Suppressor macrophage (primary cell): ENCODE measurements around the gene DOCK7.
"Not testable (repeated sequence)": the region's sequence is repeated elsewhere in the genome, so short reads cannot be mapped to it uniquely, and the experiment has no call there.

Experiments used
- DNase-seq, 4 experiments: peaks; one replicate each; pipeline ENCODE4 v3.0.0-alpha.2; 2020 to 2022

Gene DOCK7

GRCh38 chr1:62528015-62528414 lies 160.2 kb downstream of the DOCK7 start:
- DNase-seq: peak in 3 of 4 experiments; percentile 30 to 45 (median 36)

- not testable (repeated sequence) for DNase-seq
Observed at GRCh38 chr1:62527346-62527745, 160.8 kb downstream of the DOCK7 start.

- DNase-seq: no peak
Observed at GRCh38 chr1:62523860-62524259, 164.3 kb downstream of the DOCK7 start.

DNA sequence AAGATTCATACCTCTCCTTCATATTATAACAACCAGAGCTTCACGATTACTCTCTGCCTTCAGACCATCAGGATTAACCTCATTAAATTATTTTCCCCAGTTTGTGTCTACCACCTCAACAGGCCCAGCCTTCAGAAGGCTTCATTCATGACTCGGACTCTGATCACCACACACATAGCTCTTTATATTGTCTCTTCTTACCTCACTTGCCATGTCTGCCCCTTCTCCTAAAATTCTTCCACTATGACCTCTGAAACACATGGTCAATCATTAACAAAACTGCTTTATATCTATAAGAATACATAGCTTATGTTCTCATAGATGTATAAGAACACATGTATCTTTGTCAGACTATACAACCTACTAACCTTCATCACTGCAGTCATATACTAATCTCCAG lies 171.6 kb downstream of the DOCK7 start:
- DNase-seq: no peak

DNA sequence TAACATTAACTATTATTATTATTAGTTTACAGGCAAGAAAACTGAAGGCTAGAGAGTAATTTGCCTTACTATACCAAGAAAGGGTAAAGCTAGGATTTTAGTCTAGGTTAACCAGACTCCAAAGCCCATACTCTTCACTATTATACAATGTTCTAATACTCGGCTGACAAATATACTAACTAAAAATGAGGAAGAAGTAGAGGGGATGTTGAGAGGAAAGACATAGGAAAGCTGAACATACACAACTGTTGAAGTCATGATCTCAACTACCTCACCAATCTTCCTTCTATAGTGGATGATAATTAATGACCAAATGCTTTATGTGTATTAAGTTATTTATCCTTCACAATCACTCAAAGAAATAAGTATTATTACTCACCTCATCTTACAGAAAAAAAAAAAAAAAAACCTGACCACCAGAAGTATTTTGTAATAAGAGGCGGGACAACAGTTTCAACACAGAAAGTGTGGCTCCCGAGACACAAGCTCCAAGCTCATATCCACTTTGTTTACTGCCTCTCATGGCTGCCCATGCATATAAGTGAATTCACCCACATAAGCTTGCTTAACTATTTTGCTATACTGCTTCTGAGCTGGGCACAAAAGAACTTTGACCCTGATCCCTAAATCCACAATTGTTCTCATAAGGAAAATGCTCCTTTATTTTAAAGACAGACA lies 173.3 kb downstream of the DOCK7 start:
- peak; percentile 35 to 71 (median 61) for DNase-seq

DNA sequence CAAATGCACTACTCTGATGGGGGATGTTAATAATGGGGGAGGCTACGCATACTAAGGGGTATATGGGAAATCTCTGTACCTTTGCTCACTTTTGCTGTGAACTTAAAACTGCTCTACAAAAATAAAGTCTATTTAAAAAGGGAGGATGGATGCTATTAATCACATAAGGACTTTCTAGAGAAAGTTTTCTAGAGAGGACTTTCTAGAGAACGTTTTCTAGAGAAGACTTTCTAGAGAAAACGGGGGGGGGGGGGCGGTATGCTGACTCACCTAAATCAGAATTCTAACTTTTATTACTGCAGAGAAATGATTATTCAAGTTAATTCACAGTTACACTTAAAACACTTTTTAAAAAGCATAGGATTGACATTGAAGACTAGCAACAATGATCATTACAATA lies 175.2 kb downstream of the DOCK7 start:
- DNase-seq: no peak

DNA sequence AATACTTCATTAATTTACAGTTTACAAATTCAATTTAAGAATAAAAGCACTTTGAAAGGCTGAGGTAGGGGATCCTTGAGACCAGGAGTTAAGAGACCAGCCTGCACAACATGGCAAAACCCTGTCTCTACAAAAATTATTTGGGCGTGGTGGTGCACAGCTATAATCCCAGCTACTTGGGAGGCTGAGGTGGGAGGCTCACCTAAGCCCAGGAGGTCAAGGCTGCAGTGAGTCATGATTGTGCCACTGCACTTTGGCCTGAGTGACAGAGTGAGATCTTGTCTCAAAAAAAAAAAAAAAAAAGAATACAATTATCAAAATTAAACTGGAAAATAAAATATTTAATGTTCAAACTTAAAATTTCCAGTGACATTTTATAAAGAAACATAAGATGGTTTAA lies 179.2 kb downstream of the DOCK7 start:
- no peak for DNase-seq

- peak; percentile 44 to 63 (median 53) for DNase-seq
Observed at GRCh38 chr1:62508187-62508758, 179.9 kb downstream of the DOCK7 start.

GRCh38 chr1:62500210-62500609 lies 188.0 kb downstream of the DOCK7 start:
- no peak for DNase-seq

- DNase-seq: no peak
Observed at GRCh38 chr1:62494137-62494536, 194.0 kb downstream of the DOCK7 start.

- no peak for DNase-seq
Observed at GRCh38 chr1:62493656-62494055, 194.5 kb downstream of the DOCK7 start.

GRCh38 chr1:62492521-62492920 lies 195.7 kb downstream of the DOCK7 start:
- no peak for DNase-seq

GRCh38 chr1:62487956-62488355 lies 200.2 kb downstream of the DOCK7 start:
- no peak for DNase-seq

DNA sequence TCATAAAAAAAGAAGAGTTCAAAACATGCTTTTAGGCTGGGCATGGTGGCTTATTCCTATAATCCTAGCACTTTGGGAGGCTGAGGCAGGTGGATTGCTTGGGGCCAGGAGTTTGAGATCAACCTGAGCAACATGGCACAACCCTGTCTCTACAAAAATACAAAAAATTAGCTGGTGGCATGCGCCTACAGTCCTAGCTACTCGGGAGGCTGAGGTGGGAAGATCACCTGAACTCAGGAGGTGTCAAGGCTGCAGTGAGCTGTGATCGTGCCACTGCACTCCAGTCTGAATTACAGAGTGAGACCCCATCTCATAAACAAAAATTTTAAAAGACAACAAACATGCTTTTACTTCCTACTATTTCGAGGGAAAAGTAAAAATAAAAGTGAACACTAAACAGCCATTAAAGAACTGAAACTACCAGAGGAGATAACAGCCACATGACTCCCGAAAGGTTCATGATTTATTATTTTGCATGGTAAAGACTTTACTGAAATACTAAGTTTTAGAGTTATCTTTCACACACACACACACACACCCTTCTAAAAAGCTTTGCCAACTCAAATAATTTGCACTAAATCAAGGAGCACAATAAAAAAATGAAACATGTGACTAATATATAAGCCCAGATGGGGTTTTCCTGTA lies 203.2 kb downstream of the DOCK7 start:
- peak in 1 of 4 experiments; percentile 1 for DNase-seq

GRCh38 chr1:62481681-62482080 lies 206.5 kb downstream of the DOCK7 start:
- DNase-seq: no peak

DNA sequence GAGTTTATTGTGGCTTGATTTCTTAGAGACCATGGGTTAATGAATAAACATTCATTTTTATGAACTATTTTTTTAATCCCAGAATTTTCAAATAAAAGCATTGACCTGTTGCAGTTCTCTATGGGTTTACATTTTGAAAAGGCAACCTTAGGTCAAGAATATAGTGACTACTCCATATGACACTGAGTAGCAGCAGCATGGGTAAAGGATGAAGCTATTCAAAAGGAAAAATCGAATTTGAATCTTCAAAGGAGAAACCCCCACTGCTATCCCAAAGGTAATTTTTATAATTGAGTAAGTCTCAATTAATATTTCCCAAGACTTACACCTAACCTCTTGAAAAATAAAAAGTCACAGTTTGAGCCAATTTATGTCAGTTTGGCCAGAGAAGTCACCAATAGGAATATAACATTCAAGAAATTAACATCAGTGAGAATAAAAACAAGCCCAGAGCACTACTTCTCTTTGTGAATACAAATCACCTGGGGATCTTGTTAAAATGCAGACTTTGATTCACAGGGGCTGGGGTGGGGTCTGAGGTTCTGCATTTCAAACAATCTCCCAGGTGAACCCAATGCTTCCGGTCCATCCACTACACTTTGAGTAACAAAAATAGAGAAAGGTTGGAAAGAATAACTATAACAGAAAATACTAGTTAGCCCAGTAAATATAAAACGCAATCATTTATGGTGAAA lies 211.5 kb downstream of the DOCK7 start:
- DNase-seq: no peak

DNA sequence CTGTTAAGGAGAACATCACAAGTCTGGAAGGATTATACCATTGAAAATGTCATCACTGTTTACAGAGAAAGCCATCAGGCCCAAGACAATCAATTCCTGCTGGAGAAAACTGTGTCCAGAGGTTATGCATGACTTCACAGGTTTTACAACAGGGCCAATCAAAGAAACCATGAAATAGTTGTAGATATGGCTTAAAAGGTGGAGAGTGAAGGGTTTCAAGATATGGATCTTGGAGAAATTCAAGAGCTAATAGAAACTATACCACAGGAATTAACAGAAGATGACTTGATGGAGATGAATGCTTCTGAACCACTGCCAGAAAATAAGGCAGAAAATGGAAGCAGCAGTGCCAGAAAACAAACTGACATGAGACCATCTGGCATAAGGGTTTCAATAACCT lies 221.1 kb downstream of the DOCK7 start:
- DNase-seq: no peak

DNA sequence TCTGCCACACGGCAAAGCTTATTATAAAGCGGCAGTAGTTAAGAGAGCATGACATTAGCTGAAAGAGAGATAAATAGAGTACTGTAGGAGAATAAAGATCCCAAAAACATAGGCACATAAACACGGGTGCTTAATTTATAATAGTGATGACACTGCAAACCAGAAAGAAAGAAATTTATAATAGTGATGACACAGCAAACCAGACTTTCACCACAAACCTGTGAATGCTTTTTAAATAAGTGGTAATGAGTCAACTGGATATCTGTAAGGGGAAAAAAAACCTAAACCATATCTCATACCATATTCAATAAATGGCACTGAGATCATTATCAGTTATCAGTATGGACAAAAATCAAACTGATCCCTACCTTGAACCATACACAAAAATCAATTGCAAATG lies 225.8 kb downstream of the DOCK7 start:
- DNase-seq: no peak

GRCh38 chr1:62457955-62458354 lies 230.2 kb downstream of the DOCK7 start:
- DNase-seq: peak in 2 of 4 experiments; percentile 13 to 16

- DNase-seq: no peak
Observed at GRCh38 chr1:62452951-62453350, 235.2 kb downstream of the DOCK7 start.

DNA sequence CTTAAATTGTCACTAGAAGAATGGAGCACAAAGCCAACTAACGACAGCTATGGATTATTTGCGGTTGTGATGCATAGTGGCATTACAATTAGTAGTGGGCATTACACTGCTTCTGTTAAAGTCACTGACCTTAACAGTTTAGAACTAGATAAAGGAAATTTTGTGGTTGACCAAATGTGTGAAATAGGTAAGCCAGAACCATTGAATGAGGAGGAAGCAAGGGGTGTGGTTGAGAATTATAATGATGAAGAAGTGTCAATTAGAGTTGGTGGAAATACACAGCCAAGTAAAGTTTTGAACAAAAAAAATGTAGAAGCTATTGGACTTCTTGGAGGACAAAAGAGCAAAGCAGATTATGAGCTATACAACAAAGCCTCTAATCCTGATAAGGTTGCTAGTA lies 237.9 kb downstream of the DOCK7 start:
- no peak for DNase-seq

DNA sequence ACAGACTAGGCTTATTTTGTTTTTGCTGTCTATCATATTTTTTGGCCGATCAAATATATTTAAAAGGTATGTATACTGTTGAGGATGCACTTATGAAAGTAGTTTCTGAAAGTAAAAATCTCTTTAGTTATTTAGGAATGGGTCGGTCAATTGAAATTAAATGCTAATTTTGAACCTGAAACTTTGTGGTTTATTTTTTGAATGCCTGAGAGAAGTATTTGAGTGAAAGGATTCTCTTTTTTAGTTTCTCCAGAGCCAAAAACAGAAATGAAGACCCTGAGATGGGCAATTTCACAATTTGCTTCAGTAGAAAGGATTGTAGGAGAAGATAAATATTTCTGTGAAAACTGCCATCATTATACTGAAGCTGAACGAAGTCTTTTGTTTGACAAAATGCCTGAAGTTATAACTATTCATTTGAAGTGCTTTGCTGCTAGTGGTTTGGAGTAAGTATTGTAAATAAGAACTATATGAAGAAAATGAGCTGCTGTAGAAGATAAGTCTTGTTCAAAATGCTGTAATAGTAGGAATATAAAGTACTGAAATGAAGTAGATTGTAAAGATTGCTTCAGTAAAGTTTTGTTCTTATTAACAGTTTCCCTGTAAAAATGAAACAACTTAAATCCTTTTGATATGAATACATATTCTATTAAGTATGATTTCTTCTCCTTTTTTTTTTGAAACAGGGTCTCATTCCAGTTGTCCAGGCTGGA lies 239.8 kb downstream of the DOCK7 start:
- no peak for DNase-seq

DNA sequence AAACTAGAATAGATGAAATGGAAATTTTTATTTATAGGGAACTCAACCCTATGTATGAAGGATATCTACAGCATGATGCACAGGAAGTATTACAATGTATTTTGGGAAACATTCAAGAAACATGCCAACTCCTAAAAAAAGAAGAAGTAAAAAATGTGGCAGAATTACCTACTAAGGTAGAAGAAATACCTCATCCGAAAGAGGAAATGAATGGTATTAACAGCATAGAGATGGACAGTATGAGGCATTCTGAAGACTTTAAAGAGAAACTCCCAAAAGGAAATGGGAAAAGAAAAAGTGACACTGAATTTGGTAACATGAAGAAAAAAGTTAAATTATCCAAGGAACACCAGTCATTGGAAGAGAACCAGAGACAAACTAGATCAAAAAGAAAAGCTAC lies 243.5 kb downstream of the DOCK7 start:
- no peak for DNase-seq
